ENCODE data around the gene OR5AP2. TPM values are rescaled to one million over a fixed set of nuclear protein-coding genes. Genes with fewer than 3 reads are reported as not detected.

Gene OR5AP2
- total RNA-seq, 2 donors from 2014 or later: not detected

DNA sequence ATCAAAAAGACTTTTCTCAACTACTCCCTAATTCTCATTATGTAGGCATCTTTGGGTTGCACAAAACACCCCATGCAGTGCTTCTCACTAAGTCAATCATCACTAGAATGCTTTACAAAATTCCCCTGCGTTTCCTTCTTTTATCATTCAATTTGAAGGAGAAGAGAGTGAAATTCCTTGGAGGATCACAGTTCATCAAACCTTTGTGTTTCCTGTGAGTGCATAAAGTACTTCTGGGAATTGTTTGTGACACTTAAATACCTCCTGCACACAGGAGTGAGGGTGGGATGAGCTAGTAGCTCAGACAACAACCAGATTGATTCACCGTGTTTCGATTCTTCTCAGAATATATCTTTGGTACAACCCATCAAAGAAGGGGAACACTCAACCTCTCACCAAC is 17.5 kb upstream of the OR5AP2 start:
- H3K36me3 ChIP-seq: no peaks in the 10 kb centered on the region
- intact Hi-C loops (cut with DNase I): no loop called here

GRCh38 chr11:56637500-56637899 is 4.7 kb downstream of the OR5AP2 start:
- Histone ChIP-seq H3K9me3 (no peaks in the 10 kb centered on the region), H3K36me3 (no peaks in the 10 kb centered on the region), H3K27ac (no peak overlapping the region), H3K4me1 (replicated peaks) (no peaks in the 10 kb centered on the region), H3K27me3 (replicated peaks; ENCODE audit: insufficient read depth) (no peaks in the 10 kb centered on the region), H3K4me3 (no peak overlapping the region)
- WGBS: 32% methylated on average over 3 of the region's 3 CpGs
- TF ChIP-seq CTCF (IDR thresholded peaks at IDR 0.05): no peak
- no peak for TF ChIP-seq POLR2AphosphoS5 (IDR thresholded peaks at IDR 0.05)
- TF ChIP-seq POLR2A (IDR thresholded peaks at IDR 0.05): no peak
- intact Hi-C loops (cut with DNase I): no loop called here
- no peak for DNase-seq (ENCODE audit: low spot score)

More for the DNA sequence above, 17.5 kb upstream of the OR5AP2 start:
- Histone ChIP-seq H3K4me3 (no peak overlapping the region), H3K27ac (no peak overlapping the region), H3K27me3 (replicated peaks; ENCODE audit: insufficient read depth) (no peaks in the 10 kb centered on the region), H3K9me3 (no peaks in the 10 kb centered on the region), H3K4me1 (replicated peaks) (no peaks in the 10 kb centered on the region)
- TF ChIP-seq POLR2AphosphoS5 (IDR thresholded peaks at IDR 0.05): no peak
- TF ChIP-seq CTCF (IDR thresholded peaks at IDR 0.05): no peak
- no peak for TF ChIP-seq POLR2A (IDR thresholded peaks at IDR 0.05)
- DNase-seq (ENCODE audit: low spot score): no peak
- WGBS: 14% methylated on average over 3 of the region's 3 CpGs

- no peaks in the 10 kb centered on the region for H3K36me3 ChIP-seq
- no peak for TF ChIP-seq CTCF (IDR thresholded peaks at IDR 0.05)
- no peak for TF ChIP-seq POLR2A (IDR thresholded peaks at IDR 0.05)
- TF ChIP-seq POLR2AphosphoS5 (IDR thresholded peaks at IDR 0.05): no peak
- H3K27me3 ChIP-seq (replicated peaks; ENCODE audit: insufficient read depth): no peaks in the 10 kb centered on the region
- 87% methylated on average over 2 of the region's 2 CpGs for WGBS
- no peak overlapping the region for H3K27ac ChIP-seq
- no peaks in the 10 kb centered on the region for H3K9me3 ChIP-seq
- DNase-seq (ENCODE audit: low spot score): no peak
- no peaks in the 10 kb centered on the region for H3K4me1 ChIP-seq (replicated peaks)
- intact Hi-C loops (cut with DNase I): no loop called here
- no peak overlapping the region for H3K4me3 ChIP-seq
Measured at GRCh38 chr11:56636861-56637260, 5.4 kb downstream of the OR5AP2 start.

DNA sequence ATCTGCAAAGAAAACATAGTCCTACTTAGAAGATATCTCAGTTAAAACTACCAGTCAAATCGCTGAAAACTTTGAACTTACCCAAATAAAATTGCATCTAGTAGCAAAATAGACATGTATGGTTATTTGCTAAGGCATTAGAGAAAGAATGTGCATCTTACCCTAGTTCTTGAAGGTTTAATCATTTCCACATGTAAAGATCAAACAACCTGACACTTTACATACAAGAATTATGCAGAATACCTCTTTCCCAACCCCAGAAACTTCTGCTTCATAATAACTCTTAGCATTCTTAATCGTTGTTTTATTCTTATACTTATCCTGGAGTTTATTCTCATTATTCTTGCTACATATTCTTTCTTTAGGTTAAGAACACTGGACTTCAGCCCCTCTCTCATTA is 9.9 kb downstream of the OR5AP2 start:
- Histone ChIP-seq H3K36me3 (no peaks in the 10 kb centered on the region), H3K27me3 (replicated peaks; ENCODE audit: insufficient read depth) (no peaks in the 10 kb centered on the region), H3K27ac (no peak overlapping the region), H3K9me3 (no peaks in the 10 kb centered on the region), H3K4me1 (replicated peaks) (no peaks in the 10 kb centered on the region), H3K4me3 (no peak overlapping the region)
- TF ChIP-seq CTCF (IDR thresholded peaks at IDR 0.05) (no peak), POLR2AphosphoS5 (IDR thresholded peaks at IDR 0.05) (no peak)
- 78% methylated on average over 2 of the region's 2 CpGs for WGBS
- DNase-seq (ENCODE audit: low spot score): no peak
- intact Hi-C loops (cut with DNase I): no loop called here

- H3K36me3 ChIP-seq: no peaks in the 10 kb centered on the region
- intact Hi-C loops (cut with DNase I): no loop called here
- H3K4me1 ChIP-seq (replicated peaks): no peaks in the 10 kb centered on the region
- WGBS: 75% methylated on average over 2 of the region's 2 CpGs
- H3K9me3 ChIP-seq: no peaks in the 10 kb centered on the region
- no peak for TF ChIP-seq POLR2AphosphoS5 (IDR thresholded peaks at IDR 0.05)
- no peak for TF ChIP-seq POLR2A (IDR thresholded peaks at IDR 0.05)
- TF ChIP-seq CTCF (IDR thresholded peaks at IDR 0.05): no peak
- no peak overlapping the region for H3K27ac ChIP-seq
- H3K27me3 ChIP-seq (replicated peaks; ENCODE audit: insufficient read depth): no peaks in the 10 kb centered on the region
- H3K4me3 ChIP-seq: no peak overlapping the region
- no peak for DNase-seq (ENCODE audit: low spot score)
Measured at GRCh38 chr11:56625946-56626345, 16.3 kb downstream of the OR5AP2 start.

Data from prostate gland (tissue), 2 donors.